Omental fat pad (tissue), 4 donors: Measurements from ENCODE around the gene RPS16. TPM values are rescaled to one million over a fixed set of nuclear protein-coding genes. Genes with fewer than 3 reads are reported as not detected.

ENCODE experiments used
- ATAC-seq: fragments of 150-250 bp; one replicate; pipeline ENCODE4 v1.9.1; 2016; ENCODE audit warnings: mild to moderate bottlenecking, moderate library complexity; ENCODE audit not compliant: low FRiP score
- DNase-seq: peaks from one replicate; pipeline ENCODE4 v3.0.0-alpha.2; 2019; ENCODE audit warnings: low spot score
- total RNA-seq, 4 donors: library from RNA; depleted of rRNA; stranded (reverse); fragments of >200 nt; gene quantifications; one replicate each; pipeline ENCODE4 v1.1.0, GENCODE V29; 2016
- TF ChIP-seq, protein P1 (sequence below), 3 donors: fragments of 450-650 bp; IDR thresholded peaks; one replicate each; pipeline ENCODE4 v1.5.1; 2016 to 2017; ENCODE audit warnings: antibody characterized with exemption in 3 of 3, mild to moderate bottlenecking in 3 of 3, moderate library complexity in 2 of 3

RPS16 gene
- total RNA-seq, 4 donors from 2014 or later, result 1,153 to 1,681 (median 1,338) TPM

GRCh38 chr19:39426170-39426569 lies 9.6 kb downstream of the RPS16 start:
- ATAC-seq (no peak), DNase-seq (no peak)
- TF ChIP-seq, protein P1, sequence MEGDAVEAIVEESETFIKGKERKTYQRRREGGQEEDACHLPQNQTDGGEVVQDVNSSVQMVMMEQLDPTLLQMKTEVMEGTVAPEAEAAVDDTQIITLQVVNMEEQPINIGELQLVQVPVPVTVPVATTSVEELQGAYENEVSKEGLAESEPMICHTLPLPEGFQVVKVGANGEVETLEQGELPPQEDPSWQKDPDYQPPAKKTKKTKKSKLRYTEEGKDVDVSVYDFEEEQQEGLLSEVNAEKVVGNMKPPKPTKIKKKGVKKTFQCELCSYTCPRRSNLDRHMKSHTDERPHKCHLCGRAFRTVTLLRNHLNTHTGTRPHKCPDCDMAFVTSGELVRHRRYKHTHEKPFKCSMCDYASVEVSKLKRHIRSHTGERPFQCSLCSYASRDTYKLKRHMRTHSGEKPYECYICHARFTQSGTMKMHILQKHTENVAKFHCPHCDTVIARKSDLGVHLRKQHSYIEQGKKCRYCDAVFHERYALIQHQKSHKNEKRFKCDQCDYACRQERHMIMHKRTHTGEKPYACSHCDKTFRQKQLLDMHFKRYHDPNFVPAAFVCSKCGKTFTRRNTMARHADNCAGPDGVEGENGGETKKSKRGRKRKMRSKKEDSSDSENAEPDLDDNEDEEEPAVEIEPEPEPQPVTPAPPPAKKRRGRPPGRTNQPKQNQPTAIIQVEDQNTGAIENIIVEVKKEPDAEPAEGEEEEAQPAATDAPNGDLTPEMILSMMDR (IDR thresholded peaks at IDR 0.05), result no peak

- DNase-seq, result no peak
- TF ChIP-seq, protein P1 (IDR thresholded peaks at IDR 0.05), result no peak
- ATAC-seq, result no peak
Measured at GRCh38 chr19:39425744-39426143, 10.0 kb downstream of the RPS16 start.

- DNase-seq (no peak), ATAC-seq (no peak)
- TF ChIP-seq, protein P1 (IDR thresholded peaks at IDR 0.05), result no peak
Measured at GRCh38 chr19:39424934-39425333, 10.8 kb downstream of the RPS16 start.

GRCh38 chr19:39423258-39424086 lies 12.3 kb downstream of the RPS16 start:
- DNase-seq (no peak), ATAC-seq (no peak)
- TF ChIP-seq, protein P1 (IDR thresholded peaks at IDR 0.05), result no peak

DNA sequence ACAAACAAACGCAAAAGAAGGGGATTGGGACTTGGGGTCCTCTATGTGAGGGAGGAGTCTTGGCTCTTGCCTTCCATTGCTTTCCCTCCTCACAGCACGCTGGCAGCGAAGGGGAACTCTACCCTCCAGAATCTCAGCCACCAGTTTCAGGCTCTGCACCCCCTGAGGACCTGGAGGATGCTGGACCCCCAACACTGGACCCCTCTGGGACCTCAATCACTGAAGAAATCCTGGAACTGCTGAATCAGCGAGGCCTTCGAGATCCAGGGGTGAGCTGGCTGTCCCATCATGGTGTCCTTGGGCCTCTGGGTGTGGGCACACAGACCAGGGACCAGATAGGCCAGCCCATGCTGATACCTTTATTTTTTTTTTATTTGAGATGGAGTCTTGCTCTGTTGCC lies 13.7 kb downstream of the RPS16 start:
- DNase-seq, result no peak
- ATAC-seq, result no peak
- TF ChIP-seq, protein P1 (IDR thresholded peaks at IDR 0.05), result no peak

DNA sequence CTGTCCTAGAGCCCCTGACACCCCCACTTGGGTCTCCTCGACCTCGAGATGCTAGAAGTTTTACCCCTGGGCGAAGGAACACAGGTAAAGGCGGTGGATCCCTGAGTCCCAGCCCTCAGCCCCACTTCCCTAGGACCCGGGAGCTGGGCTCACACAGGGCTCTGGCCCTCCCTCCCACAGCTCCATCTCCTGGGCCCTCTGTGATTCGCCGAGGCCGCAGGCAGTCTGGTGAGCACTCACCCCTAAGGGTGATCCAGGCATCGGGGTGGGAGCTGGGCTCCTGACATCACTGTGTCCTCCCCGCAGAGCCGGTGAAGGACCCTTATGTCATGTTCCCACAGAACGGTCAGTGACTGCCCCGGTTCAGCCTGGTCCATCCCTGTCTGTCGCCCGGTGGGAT lies 15.0 kb downstream of the RPS16 start:
- DNase-seq (no peak), ATAC-seq (no peak)
- TF ChIP-seq, protein P1 (IDR thresholded peaks at IDR 0.05), result no peak

DNA sequence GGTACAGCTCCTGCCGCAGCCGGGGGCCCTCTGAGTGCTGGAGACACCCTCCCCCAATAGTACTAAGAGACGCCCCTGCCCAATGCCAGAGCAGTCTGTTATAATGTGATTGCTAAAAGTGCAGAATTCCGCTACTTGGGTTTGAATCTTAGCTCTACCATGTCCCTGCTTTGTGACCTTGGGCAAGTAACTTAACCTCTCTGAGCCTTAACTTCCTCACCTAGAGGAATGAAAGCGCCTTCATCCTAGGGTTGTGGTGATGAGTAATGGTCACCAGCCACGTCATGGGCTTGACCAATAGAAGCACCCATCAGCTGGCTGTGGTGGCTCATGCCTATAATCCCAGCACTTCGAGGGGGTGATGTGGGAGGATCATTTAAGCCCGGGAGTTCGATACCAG lies 16.7 kb downstream of the RPS16 start:
- TF ChIP-seq, protein P1 (IDR thresholded peaks at IDR 0.05), result no peak
- ATAC-seq (no peak), DNase-seq (no peak)
